TTC549 (cell line): ENCODE measurements around the gene VRTN.

Experiments used
- FAIRE-seq: peaks from 2 replicates; lab custom pipeline; 2012; peaks lifted over from hg19 to GRCh38; lab: Jason Lieb, UNC

VRTN gene

GRCh38 chr14:74400031-74400685 lies 51.9 kb downstream of the VRTN start:
- FAIRE-seq: no peak

GRCh38 chr14:74400919-74401503 lies 52.7 kb downstream of the VRTN start:
- FAIRE-seq: no peak

- FAIRE-seq: no peak
Measured at GRCh38 chr14:74401504-74402241, 53.4 kb downstream of the VRTN start.

- no peak for FAIRE-seq
Measured at GRCh38 chr14:74402401-74403251, 54.4 kb downstream of the VRTN start.

GRCh38 chr14:74403619-74404417 lies 55.5 kb downstream of the VRTN start:
- no peak for FAIRE-seq

- FAIRE-seq: no peak
Measured at GRCh38 chr14:74404435-74404834, 56.2 kb downstream of the VRTN start.

GRCh38 chr14:74405663-74406062 lies 57.4 kb downstream of the VRTN start:
- no peak for FAIRE-seq

GRCh38 chr14:74407021-74407800 lies 58.9 kb downstream of the VRTN start:
- FAIRE-seq: no peak

GRCh38 chr14:74407801-74408154 lies 59.5 kb downstream of the VRTN start:
- no peak for FAIRE-seq

GRCh38 chr14:74408870-74409269 lies 60.6 kb downstream of the VRTN start:
- no peak for FAIRE-seq

- no peak for FAIRE-seq
Measured at GRCh38 chr14:74409441-74409840, 61.2 kb downstream of the VRTN start.
